WERI-Rb-1 (cell line): ENCODE data around the gene NAA38.

Source experiments
- DNase-seq: peaks from one replicate; pipeline ENCODE4 v3.0.0-alpha.2; 2020
- H3K27ac ChIP-seq: fragments of 250-450 bp; sonication (Bioruptor Pico); 2 replicates; pipeline ENCODE4 v1.5.1; 2020; ENCODE audit warnings: mild to moderate bottlenecking, moderate library complexity
- H3K27me3 ChIP-seq: fragments of 250-450 bp; sonication (Bioruptor Pico); 2 replicates; pipeline ENCODE4 v1.5.1; 2021; ENCODE audit warnings: mild to moderate bottlenecking, low read depth, moderate library complexity; ENCODE audit not compliant: insufficient read depth, severe bottlenecking
- H3K36me3 ChIP-seq: fragments of 250-450 bp; sonication (Bioruptor Pico); 2 replicates; pipeline ENCODE4 v1.5.1; 2020; ENCODE audit warnings: mild to moderate bottlenecking, moderate library complexity
- H3K4me3 ChIP-seq: 2 replicates; pipeline ENCODE4 v1.5.1; 2011; ENCODE audit warnings: low read depth, mild to moderate bottlenecking, control low read depth, low read length
- H3K9me3 ChIP-seq: fragments of 250-450 bp; sonication (Bioruptor Pico); 2 replicates; pipeline ENCODE4 v1.5.1; 2021; ENCODE audit warnings: mild to moderate bottlenecking, moderate library complexity; ENCODE audit not compliant: severe bottlenecking
- CTCF ChIP-seq: IDR thresholded peaks from 2 replicates; pipeline ENCODE4 v1.5.1; 2011; ENCODE audit warnings: low read depth, mild to moderate bottlenecking, control low read depth, inconsistent platforms, low read length

NAA38 gene

GRCh38 chr17:7840875-7841274, 16.5 kb downstream of the NAA38 start:
- Histone ChIP-seq H3K27ac (peak overlapping the region; percentile 89), H3K27me3 (no peaks in the 10 kb centered on the region), H3K4me3 (peak overlapping the region; percentile 58)

GRCh38 chr17:7840441-7840840, 16.9 kb downstream of the NAA38 start:
- TF ChIP-seq CTCF: no peak
- Histone ChIP-seq H3K9me3 (no peaks in the 10 kb centered on the region), H3K27me3 (no peaks in the 10 kb centered on the region), H3K4me3 (no peak overlapping the region), H3K36me3 (peaks cover 3% of the 10 kb centered on the region), H3K27ac (peak overlapping the region; percentile 89)
- DNase-seq: no peak

More at GRCh38 chr17:7840875-7841274, 16.5 kb downstream of the NAA38 start:
- DNase-seq: no peak
- Histone ChIP-seq H3K36me3 (peaks cover 6% of the 10 kb centered on the region), H3K9me3 (no peaks in the 10 kb centered on the region)
- no peak for TF ChIP-seq CTCF

GRCh38 chr17:7839876-7840261, 17.5 kb downstream of the NAA38 start:
- no peak overlapping the region for H3K4me3 ChIP-seq
- no peak for DNase-seq
- H3K27ac ChIP-seq: peak overlapping the region; percentile 89
- H3K9me3 ChIP-seq: no peaks in the 10 kb centered on the region
- no peak for TF ChIP-seq CTCF
- H3K36me3 ChIP-seq: no peaks in the 10 kb centered on the region; the same call in 1 of the 2 replicates
- H3K27me3 ChIP-seq: no peaks in the 10 kb centered on the region

GRCh38 chr17:7839190-7839875, 18.0 kb downstream of the NAA38 start:
- no peak overlapping the region for H3K4me3 ChIP-seq
- H3K27ac ChIP-seq: peak overlapping the region; percentile 89

GRCh38 chr17:7838090-7839075, 19.0 kb downstream of the NAA38 start:
- TF ChIP-seq CTCF: no peak
- Histone ChIP-seq H3K27ac (peak overlapping the region; percentile 89), H3K36me3 (no peaks in the 10 kb centered on the region; the same call in 1 of the 2 replicates), H3K4me3 (peak overlapping the region; percentile 71), H3K27me3 (no peaks in the 10 kb centered on the region), H3K9me3 (no peaks in the 10 kb centered on the region)
- DNase-seq: peak; percentile 74

More at GRCh38 chr17:7839190-7839875, 18.0 kb downstream of the NAA38 start:
- no peaks in the 10 kb centered on the region for H3K27me3 ChIP-seq
- no peaks in the 10 kb centered on the region for H3K9me3 ChIP-seq
- H3K36me3 ChIP-seq: no peaks in the 10 kb centered on the region; the same call in 1 of the 2 replicates
- no peak for TF ChIP-seq CTCF
- no peak for DNase-seq
